PC-3 (cell line): ENCODE results near the gene CCDC169. TPM values are rescaled to one million over a fixed set of nuclear protein-coding genes. Genes with fewer than 3 reads are reported as not detected.

ENCODE experiments used
- ATAC-seq: fragments of 200-7000 bp; cut with Tn5 transposase; 2 replicates; pipeline ENCODE4 v1.9.1; 2020; ENCODE audit warnings: mild to moderate bottlenecking, moderate library complexity
- Bru-seq: library from RNA; stranded (reverse); fragments of 400-500 nt; gene quantifications from one replicate; lab custom pipeline; 2021; lab: Mats Ljungman, UMichigan
- BruChase-seq, 2 experiments: library from RNA; stranded (reverse); fragments of 400-500 nt; gene quantifications; one replicate each; lab custom pipeline; 2021; lab: Mats Ljungman, UMichigan
- BruUV-seq: library from RNA; stranded (reverse); fragments of 400-500 nt; replicated peaks from 2 replicates; lab custom pipeline; 2021; lab: Mats Ljungman, UMichigan
- CTCF ChIA-PET: fragments of 300-600 bp; sonication (Branson Sonifier 250); formaldehyde crosslinking; loops from one replicate; lab custom pipeline; 2022; ENCODE audit warnings: antibody characterized with exemption; lab: Charles Lee
- POLR2A ChIA-PET: fragments of 300-600 bp; sonication (Branson Sonifier 250); formaldehyde crosslinking; loops from one replicate; lab custom pipeline; 2022; ENCODE audit warnings: antibody characterized with exemption; ENCODE audit not compliant: unreplicated experiment; lab: Charles Lee
- DNase-seq: peaks from one replicate; pipeline ENCODE4 v3.0.0-alpha.2; 2015
- H2AFZ ChIP-seq: fragments of 300-600 bp; sonication (generic); 2 replicates; pipeline ENCODE4 v1.6.0; 2016; ENCODE audit warnings: antibody characterized with exemption, low read length
- H3F3A ChIP-seq: fragments of 300-600 bp; sonication (generic); one replicate; pipeline ENCODE4 v1.6.0; 2017; ENCODE audit warnings: antibody characterized with exemption, low read length, control low read depth, mild to moderate bottlenecking; ENCODE audit not compliant: unreplicated experiment
- H3K27ac ChIP-seq: fragments of 300-600 bp; sonication (generic); 2 replicates; pipeline ENCODE4 v1.5.1; 2016; ENCODE audit warnings: mild to moderate bottlenecking, low read length
- H3K27me3 ChIP-seq: fragments of 300-600 bp; sonication (generic); 2 replicates; pipeline ENCODE4 v1.6.1; 2016; ENCODE audit warnings: low read length, mixed read lengths
- H3K36me3 ChIP-seq: fragments of 300-600 bp; sonication (generic); 2 replicates; pipeline ENCODE4 v1.6.1; 2016; ENCODE audit warnings: low read depth, mixed run types, low read length, mixed read lengths
- H3K4me1 ChIP-seq: fragments of 300-600 bp; sonication (generic); 2 replicates; pipeline ENCODE4 v1.5.1; 2016; ENCODE audit warnings: low read length; ENCODE audit not compliant: insufficient read depth
- H3K4me2 ChIP-seq: fragments of 300-600 bp; sonication (generic); 2 replicates; pipeline ENCODE4 v1.6.0; 2016; ENCODE audit warnings: low read length
- H3K4me3 ChIP-seq: fragments of 300-600 bp; sonication (generic); 2 replicates; pipeline ENCODE4 v1.5.1; 2016; ENCODE audit warnings: mild to moderate bottlenecking, low read length, mixed read lengths
- H3K79me2 ChIP-seq: fragments of 300-600 bp; sonication (generic); 2 replicates; pipeline ENCODE4 v1.6.1; 2017; ENCODE audit warnings: low read length, mixed read lengths
- H3K9ac ChIP-seq: fragments of 300-600 bp; sonication (generic); 2 replicates; pipeline ENCODE4 v1.6.0; 2016; ENCODE audit warnings: mild to moderate bottlenecking, low read length
- H3K9me2 ChIP-seq: fragments of 300-600 bp; sonication (generic); replicated peaks from 2 replicates; pipeline ENCODE4 v1.6.1; 2016; ENCODE audit warnings: mixed run types, low read length, mixed read lengths
- H3K9me3 ChIP-seq: fragments of 300-600 bp; sonication (generic); 2 replicates; pipeline ENCODE4 v1.6.1; 2016; ENCODE audit warnings: low read length, mixed read lengths
- H4K20me1 ChIP-seq: fragments of 300-600 bp; sonication (generic); 2 replicates; pipeline ENCODE4 v1.6.1; 2016; ENCODE audit warnings: low read length, mixed read lengths
- EZH2 ChIP-seq: fragments of 300-600 bp; sonication (generic); IDR thresholded peaks from one replicate; pipeline ENCODE4 v1.6.1; 2017; ENCODE audit warnings: antibody characterized with exemption, mild to moderate bottlenecking, low read length; ENCODE audit not compliant: unreplicated experiment
- EZH2phosphoT487 ChIP-seq: fragments of 300-600 bp; sonication (generic); IDR thresholded peaks from 2 replicates; pipeline ENCODE4 v1.6.1; 2018; ENCODE audit warnings: mild to moderate bottlenecking, antibody characterized with exemption, low read length, borderline replicate concordance
- intact Hi-C: fragments of 100-400 bp; cut with micrococcal nuclease; formaldehyde crosslinking; loops from 2 replicates; pipeline ENCODE4 v1.9.0; 2023
- long read RNA-seq: library from polyadenylated mRNA; unstranded; transcript quantifications from one replicate; pipeline ENCODE4 v2.0.0, GENCODE V29; 2021; ENCODE audit not compliant: unreplicated experiment
- total RNA-seq: library from RNA; depleted of rRNA; stranded (reverse); fragments of >200 nt; gene quantifications from 2 replicates; pipeline ENCODE4 v1.2.3, GENCODE V29; 2014; rRNA removed
- TF ChIP-seq, protein P1 (sequence below): fragments of 300-600 bp; sonication (generic); conservative IDR thresholded peaks from 2 replicates; pipeline ENCODE4 v1.5.1; 2017; ENCODE audit warnings: antibody characterized with exemption, low read depth, mild to moderate bottlenecking, low read length

CCDC169 gene
- total RNA-seq = 0.69 and 6.5 TPM in 2 replicates
- percentile 35 among the genes with signal in this experiment for Bru-seq, nascent RNA
- BruChase-seq, experiment 1, labeled RNA remaining after a 6-hour chase = percentile 59 among the genes with signal in this experiment
- percentile 48 among the genes with signal in this experiment for BruChase-seq, experiment 2, labeled RNA remaining after a 2-hour chase
- long read RNA-seq, partial matches to known transcripts = 1 of 3 reads
- long read RNA-seq, other reads (novel, unspliced or antisense) = 2 of 3 reads

DNA sequence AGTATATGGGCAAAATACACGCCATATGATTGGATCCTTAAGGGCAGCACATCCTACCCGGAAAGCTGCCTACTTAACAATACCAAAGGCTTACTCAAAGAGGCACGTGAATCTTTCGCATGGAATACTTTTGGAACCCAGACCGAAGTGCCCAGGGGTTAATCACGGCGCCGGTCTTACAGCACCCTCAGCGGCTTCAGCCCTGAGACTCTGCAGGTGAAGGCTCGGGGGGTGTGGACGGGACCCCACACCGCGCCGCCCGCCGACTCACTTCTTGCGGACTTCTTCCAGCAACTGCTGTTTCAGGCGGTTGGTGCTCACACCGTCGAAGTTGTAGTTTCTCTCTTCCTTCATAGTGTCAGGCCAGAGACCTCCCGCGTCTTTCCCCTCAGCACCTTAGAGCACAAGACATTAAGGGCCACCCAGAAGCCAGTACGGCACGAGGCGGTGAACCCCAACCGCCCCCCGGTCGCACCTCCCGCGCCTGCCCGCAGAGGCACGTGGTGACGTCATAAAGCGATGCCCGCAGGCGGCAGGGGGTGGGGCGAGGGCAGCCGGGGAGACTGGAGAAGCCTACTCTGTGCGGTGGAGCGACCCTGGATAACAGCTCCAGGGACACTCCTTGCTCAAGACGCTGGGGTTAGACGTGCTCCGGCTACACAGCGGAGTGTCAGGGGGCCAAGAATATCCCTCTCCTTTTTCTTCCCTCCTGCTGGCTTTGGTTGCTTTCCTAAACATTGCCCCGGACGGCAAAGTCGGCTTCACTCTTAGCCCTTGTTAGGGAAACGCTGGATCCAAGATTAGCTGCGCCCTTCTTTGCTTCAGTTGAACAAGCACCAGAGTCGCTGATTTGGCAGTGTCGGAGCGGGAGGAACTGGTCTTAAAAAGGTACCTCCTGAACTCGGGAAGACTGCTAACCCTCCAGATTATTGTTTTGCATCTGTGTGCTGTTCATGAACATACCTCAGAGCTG lies at the start of gene CCDC169:
CCDC169 (minus strand) TSS at position 449 of the 973 bp plus-strand sequence; CDS start at position 354, 95 bp downstream.
- peak; percentile 78 for ATAC-seq
- Histone ChIP-seq H3K4me2 (peak within 1 kb of the TSS; percentile 81), H3K4me3 (peak within 1 kb of the TSS; percentile 72), H3K27me3 (no peaks in the 10 kb centered on the region), H3K9me2 (no peaks in the 10 kb centered on the region), H2AFZ (peak within 1 kb of the TSS; percentile 86), H3F3A (no peaks in the 10 kb centered on the region), H3K27ac (peak within 1 kb of the TSS; percentile 34; the same call in 1 of the 2 replicates), H4K20me1 (no peaks in the 10 kb centered on the region), H3K79me2 (no peaks in the 10 kb centered on the region), H3K9me3 (no peaks in the 10 kb centered on the region), H3K9ac (peak within 1 kb of the TSS; percentile 61), H3K4me1 (peaks cover 15% of the 10 kb centered on the region), H3K36me3 (no peaks in the 10 kb centered on the region)
- ChIA-PET CTCF (no interaction called here), POLR2A (no interaction called here)
- TF ChIP-seq, protein P1, sequence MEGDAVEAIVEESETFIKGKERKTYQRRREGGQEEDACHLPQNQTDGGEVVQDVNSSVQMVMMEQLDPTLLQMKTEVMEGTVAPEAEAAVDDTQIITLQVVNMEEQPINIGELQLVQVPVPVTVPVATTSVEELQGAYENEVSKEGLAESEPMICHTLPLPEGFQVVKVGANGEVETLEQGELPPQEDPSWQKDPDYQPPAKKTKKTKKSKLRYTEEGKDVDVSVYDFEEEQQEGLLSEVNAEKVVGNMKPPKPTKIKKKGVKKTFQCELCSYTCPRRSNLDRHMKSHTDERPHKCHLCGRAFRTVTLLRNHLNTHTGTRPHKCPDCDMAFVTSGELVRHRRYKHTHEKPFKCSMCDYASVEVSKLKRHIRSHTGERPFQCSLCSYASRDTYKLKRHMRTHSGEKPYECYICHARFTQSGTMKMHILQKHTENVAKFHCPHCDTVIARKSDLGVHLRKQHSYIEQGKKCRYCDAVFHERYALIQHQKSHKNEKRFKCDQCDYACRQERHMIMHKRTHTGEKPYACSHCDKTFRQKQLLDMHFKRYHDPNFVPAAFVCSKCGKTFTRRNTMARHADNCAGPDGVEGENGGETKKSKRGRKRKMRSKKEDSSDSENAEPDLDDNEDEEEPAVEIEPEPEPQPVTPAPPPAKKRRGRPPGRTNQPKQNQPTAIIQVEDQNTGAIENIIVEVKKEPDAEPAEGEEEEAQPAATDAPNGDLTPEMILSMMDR = no peak
- TF ChIP-seq EZH2phosphoT487 = no peak
- BruUV-seq = TSS peak; percentile 28
- intact Hi-C loops = no loop called here
- DNase-seq = peak; percentile 44

DNA sequence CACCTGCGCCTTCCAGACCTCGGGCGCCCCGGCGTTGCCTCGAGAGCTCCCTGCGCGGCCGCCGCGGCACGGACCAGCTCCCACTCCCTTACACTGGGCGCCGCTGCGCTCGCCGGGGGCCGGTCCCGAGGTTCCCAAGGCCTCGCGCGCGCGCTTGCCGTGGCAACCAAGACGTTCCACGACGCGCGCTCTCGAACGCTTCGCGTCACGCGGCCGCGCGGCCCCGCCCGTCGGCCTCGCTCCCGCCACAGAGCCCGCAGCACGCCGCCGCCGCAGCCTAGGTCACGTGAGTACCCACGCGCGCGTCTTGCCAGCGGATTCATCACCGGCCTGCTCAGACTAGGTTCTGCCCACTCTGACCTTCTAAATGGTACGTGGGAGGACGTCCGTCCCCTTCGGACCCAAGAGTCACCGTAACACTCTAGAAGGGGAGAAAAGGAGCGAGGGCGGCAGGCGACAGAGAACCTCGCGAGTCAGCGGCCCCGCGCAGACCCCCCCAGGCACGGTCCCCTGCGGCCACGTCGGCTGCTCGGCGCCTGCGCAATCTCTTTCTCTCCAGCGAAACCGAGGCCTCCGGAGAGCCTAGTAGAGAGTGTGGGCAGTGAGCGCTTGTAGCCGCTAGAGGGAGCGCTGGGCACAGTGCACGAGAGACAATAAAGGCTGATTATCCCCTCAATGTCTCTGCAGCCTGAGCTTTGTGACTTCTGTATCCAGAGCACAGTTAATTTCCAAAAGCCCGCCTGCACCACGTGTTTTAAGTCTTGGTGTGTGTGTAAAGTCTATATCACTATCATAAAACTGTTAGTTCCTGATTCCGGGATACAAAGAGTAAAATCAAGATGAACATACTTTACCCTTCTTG lies 48.8 kb upstream of the CCDC169 start, which contains the start of gene SPART:
SPART (minus strand) TSS at position 173 of the 862 bp plus-strand sequence. CDS start 10,564 bp downstream, outside the sequence.
- ChIA-PET POLR2A (no interaction called here), CTCF (interaction anchor here (0.5 to 1.0 kb wide), 6 partner anchors 23 to 654 kb away, joined by 3 to 5 read pairs (median 4); no protein-coding TSS in a partner anchor)
- no peaks in the 10 kb centered on the region for H3K4me1 ChIP-seq
- H3K4me3 ChIP-seq = peak within 1 kb of the TSS; percentile 92
- peak within 1 kb of the TSS; percentile 85 for H3K4me2 ChIP-seq
- H3K79me2 ChIP-seq = peaks cover 29% of the 10 kb centered on the region
- H3K9me3 ChIP-seq = no peaks in the 10 kb centered on the region
- H3F3A ChIP-seq = no peaks in the 10 kb centered on the region
- intact Hi-C loops = loop anchor here (2.0 kb wide), 1 partner anchor 48 kb away; no protein-coding TSS in a partner anchor
- TF ChIP-seq, protein P1 = peak; percentile 84
- TF ChIP-seq EZH2 = no peak
- H3K36me3 ChIP-seq = no peaks in the 10 kb centered on the region
- H3K9me2 ChIP-seq = no peaks in the 10 kb centered on the region
- peak; percentile 83 for DNase-seq
- peak within 1 kb of the TSS; percentile 40 for H3K27ac ChIP-seq
- H3K27me3 ChIP-seq = no peaks in the 10 kb centered on the region
- no peaks in the 10 kb centered on the region for H4K20me1 ChIP-seq
- no TSS peak for BruUV-seq
- H2AFZ ChIP-seq = peak within 1 kb of the TSS; percentile 99
- H3K9ac ChIP-seq = peak within 1 kb of the TSS; percentile 92
- ATAC-seq = peak; percentile 95
